GM18867 (cell line): Measurements from ENCODE around the gene HS6ST3.

ENCODE experiments used
- ATAC-seq: cut with Tn5 transposase; IDR thresholded peaks from one replicate; pipeline ENCODE4 v1.9.1; 2021; ENCODE audit warnings: mild to moderate bottlenecking, moderate library complexity; ENCODE audit not compliant: unreplicated experiment

HS6ST3 gene

DNA sequence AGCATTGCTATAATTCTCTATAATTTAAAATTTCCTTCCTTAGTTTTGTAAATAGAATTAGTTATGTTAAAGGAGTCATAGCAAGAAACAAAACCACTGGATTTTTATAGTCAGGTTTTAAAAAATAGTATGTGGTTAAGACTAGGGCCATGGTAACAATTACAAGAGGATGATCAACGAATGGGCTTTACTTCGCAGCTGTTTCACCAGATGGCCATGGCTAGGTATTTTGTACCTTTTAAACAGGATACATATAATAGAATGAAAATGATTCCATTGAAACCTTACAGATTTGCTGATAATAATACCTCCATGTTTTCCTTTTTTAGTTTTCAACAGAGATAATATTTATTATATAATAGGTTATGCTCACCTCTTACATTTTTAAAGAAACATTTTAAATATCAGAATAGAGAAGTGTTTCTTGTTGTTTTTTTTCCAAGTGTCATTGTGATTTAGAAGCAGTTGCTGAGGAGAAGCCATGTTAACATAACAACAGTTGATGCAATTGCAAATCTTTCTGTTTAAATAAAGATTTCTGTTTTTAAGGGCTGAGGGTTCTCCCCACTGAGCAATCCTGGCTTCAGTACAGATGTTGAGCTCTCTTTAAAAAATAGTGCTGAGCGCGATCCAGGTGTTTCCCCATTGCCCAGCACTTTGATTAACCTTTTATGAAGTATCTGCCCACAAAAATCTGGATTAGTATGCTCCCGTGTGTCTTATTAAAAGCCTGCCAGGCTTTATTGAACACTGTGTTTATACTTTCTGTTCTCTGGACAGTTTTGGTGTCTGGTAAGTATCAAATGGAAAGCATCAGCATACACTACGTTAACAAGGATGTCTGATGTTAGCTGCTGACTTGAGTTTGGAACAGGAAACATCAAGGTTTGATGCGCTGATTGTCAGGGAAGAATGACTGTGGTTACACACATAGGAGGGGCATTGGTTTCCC is 205.3 kb downstream of the HS6ST3 start:
- no peak for ATAC-seq

DNA sequence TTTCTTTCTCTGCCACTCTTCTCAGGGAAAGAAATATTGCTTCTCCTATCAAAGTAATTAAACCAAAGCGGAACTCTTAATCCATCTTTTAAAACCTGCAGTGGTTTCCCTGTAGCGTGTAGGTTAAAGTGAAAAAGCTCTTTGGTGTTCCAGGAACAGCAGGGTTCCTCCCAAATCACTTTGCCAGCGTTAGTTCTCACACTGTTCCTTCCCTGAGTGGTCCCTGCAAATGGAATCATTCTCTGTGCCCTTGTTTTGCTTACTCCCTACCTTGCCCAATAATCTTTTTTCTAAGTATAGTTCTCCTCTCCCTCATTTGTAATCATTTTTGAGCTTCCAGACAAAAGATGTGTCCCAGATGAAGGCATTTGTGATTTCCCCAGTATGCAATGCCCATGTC is 207.5 kb downstream of the HS6ST3 start:
- no peak for ATAC-seq

DNA sequence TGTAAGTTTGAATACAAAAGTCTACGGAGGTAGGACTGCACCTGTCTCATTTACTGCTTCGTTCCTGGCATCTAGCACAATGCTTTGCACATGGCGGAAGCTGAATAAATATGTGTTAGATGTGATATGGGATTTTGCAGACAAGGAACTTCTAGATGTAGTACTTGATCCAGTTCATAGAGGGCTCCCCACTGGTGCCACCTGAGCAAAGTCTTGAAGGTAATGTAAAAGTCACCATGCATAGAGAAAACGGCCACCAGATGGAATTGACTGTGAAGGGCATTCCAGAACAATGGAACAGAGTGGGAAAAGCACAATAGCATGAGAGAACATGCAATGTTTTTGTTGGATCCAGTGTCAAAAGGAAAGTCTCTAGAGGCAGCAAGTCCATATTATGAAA is 209.3 kb downstream of the HS6ST3 start:
- no peak for ATAC-seq

DNA sequence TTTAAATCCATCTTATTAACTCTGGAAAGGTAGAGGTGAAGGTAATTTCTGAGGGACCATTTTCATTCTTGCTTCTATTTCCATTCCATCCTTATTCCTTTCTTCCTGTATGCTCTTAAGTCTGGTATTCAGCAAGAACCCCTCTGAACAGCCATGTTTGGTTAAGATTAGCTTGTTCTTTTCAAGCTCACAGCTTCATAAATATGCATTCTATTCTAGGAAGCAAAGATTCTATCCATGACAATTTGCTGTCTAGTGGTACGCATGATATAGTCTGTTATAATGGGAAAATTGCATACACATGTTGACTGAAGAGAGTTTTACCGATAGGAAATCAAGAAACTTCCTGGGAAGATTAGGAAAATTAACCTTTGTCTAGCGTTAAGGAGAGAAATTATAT is 218.7 kb downstream of the HS6ST3 start:
- no peak for ATAC-seq

DNA sequence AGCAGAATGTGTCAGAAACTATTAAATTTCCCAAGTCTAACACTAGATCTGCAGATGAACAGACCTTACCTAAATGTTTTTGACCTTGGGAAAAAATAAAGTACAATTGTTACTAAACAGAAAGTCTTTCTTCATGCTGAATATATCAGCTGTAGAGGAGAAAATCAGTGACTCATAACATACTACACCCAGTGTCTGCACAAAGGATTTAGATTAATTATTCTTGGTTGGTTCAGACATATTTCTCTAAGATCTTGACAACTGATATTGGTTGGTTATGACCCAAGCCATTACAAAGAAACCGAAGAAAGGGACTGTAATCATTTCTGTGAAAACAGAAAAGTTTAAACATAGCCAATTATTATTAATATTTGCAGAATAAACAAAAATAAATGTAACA is 225.1 kb downstream of the HS6ST3 start:
- ATAC-seq: no peak

DNA sequence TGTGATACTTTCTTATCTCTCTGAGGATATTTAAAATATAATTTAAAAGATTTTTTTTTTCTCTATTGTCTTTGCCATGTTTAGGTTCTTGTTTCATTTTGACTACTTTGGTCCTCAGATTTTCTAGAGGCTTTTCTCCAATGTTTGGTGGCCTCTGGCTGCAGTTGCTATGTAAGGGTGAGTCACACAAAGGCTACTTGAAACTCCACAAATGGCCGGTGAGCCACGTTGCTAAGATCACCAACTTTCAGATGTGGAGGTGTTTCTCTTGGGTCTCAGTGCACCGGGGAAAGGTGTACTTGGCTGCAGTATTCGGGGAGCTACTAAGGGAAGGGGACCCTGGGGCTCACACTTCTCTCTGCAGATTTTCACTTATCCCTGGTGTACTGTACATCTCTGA is 248.1 kb downstream of the HS6ST3 start:
- ATAC-seq: peak; percentile 73

DNA sequence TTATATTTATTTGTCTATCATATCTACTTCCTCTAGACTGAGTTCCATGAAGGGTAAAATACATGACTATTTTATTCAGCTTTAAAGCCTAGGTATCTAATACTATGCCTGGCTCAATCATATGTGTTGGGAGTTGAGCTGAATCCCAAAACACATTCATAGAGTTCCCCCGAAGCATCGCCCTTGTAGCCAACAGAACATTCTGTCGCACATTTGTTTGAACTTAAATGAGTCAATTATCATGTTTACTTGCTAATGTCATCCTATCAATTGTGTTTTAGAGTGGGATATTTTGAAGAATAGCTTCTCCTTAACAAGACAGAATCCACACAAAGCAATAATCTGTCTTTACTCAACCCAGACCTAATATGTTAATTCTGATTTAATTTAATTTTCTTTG is 252.4 kb downstream of the HS6ST3 start:
- ATAC-seq: no peak

DNA sequence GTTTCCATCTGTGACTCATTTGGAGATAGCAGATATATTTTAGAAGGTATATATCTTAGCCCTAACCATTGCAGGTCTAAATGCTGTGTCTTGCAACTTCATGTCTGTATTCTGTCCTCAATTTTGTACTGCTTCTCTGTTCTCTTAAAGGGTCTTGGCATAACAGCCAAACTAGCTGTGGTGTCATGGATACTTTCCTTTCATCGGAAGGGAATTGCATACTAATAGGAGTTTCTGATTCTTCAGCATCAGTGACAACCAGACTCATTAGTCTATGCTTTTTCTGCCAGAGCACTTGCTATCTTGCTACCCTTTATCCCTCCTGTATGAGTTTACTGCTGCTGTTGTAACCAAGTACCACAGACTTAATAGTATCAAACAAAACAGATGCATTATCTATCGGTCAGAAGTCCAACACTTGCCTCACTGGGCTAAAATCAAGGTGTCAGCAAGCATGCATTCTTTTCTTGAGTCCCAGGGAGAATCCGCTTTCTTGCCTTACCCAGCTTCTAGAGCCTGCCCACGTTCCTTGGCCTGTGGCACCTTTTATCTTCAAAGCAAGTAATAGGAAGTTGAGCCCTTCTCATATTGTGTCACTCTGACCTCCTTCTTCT is 253.1 kb downstream of the HS6ST3 start:
- ATAC-seq: no peak

DNA sequence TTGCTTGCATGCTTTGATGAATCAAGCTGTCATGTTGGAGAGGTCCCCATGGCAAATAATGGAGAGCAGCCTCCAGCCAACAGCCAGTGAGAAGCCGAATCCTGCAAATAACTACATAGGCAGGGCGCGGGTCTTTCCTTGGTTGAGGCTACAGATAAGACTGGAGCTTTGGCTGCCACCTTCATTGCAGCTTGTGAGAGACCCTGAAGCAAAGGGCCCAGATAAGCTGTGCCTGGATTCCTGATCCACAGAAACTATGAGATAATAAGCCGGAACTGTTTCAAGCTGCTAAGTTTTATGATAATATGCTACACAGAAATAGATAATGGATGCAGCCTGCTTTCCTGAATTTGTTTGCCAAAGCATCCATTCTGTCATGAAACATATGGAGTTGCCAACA is 257.0 kb downstream of the HS6ST3 start:
- ATAC-seq: no peak

DNA sequence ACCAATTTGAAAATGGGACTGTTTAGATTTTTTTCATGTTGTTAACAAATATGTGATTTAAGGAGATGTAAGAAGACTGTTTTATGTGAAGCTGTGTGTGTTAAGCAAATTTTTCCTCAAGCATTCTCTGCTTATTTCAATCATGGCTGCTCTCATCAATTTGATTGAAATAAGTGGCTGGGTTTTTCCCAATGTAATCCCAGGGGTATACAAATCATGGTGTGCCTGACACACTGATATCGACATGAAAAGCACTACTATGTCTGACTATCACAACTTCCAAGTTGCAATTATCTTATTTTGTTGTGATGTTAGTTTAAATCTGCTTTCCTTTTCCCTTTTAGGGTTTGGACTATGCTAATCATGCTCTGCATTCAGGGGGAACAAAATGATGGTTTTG is 283.7 kb downstream of the HS6ST3 start:
- ATAC-seq: no peak

DNA sequence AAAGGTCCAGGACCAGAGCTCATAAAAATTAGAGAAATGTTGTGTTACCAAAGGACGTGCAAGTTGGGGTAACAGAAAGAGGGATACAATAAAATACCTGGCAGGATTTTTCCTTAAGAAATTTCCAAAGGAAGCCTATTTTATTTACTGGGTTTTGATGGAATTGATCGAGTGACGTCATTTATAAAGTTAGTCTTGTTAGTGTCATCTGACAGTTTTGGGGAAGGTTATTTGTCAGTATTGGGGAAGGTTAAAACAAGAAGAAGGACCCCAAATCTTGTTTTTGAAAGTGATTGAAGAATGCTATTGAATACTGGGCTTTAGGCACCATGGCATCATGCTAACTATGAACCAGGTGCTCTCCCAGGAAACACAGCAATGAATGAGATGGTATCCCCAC is 287.9 kb downstream of the HS6ST3 start:
- no peak for ATAC-seq

DNA sequence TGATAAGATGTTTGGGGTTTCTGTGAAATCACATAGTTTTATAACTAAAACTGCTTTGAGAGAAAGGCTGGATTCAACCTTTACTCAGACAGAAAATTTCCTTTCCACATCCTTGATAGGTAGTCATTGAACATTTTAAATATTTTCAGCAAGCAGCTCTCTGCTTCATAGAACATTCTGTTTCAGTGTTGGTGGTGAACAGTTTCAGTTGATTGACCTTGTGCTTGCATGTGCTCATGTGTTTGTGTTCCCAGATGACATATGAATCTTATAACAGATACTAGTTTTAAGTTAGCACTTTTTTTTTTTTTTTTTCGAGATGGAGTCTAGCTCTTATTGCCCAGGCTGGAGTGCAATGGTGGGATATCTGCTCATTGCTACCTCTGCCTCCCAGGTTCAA is 290.1 kb downstream of the HS6ST3 start:
- ATAC-seq: peak; percentile 61

DNA sequence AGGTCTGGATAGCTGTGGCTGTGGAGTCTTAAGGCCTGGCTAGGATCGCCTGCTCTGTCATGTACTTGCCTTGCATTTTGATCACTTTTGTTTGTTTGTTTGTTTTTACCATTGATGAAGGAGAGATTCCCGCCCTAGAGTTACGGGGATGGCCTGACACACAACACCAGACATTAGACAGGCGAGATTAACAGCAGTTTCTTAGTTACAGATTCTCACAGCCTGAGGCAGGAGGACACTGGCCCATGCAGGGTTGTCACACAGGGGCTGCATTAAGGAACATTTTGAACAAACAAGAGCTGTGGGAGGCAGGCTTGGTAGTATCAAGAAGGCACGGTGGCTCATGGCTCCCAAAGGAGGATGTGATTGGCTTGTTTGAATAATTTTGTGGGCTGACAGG is 291.8 kb downstream of the HS6ST3 start:
- ATAC-seq: no peak

DNA sequence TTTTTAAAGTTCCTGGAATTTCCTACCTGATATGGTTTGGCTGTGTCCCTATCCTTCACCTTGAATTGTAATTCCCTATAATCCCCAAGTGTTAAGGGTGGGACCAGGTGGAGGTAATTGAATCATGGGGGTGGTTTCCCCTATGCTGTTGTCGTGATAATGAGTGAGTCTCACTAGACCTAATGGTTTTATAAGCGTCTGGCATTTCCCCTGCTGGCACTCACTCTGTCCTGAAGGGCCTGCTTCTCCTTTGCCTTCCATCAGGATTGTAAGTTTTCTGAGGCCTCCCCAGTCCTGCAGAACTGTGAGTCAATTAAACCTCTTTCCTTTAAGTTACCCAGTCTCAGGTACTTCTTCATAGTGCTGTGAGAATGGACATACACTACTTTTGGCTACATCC is 298.7 kb downstream of the HS6ST3 start:
- no peak for ATAC-seq

DNA sequence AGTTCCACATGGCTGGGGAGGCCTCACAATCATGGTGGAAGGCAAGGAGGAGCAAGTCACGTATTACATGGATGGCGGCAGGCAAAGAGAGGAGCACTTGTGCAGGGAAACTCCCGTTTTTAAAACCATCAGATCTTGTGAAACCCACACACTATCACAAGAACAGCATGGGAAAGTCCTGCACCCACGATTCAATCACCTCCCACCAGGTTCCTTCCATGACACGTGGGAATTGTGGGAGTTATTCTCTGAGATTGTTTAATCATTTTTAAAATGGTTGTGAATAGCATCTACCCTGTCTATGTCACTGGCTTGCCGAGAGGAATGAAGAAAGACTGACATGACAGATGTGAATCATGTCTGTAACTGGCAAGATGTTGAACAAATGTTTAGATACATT is 301.7 kb downstream of the HS6ST3 start:
- ATAC-seq: no peak

DNA sequence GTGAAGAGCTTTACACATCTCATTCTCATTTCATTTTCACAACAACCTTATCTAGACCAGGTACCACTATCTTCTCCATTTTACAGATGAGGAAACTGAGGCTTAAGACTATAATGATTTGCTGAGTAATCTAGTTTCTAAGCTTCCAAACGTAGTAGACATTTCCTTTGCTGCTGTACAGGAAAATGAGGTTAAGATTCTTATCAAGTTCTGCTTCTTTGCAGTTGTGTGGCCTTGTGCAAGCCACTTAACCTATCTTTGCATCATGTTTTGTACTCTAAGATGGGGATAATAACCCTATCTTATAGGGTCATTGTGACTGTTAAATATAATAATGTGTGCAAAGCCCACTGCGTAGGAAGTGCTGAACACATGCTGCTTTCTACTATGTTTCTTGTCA is 307.9 kb downstream of the HS6ST3 start:
- ATAC-seq: no peak

DNA sequence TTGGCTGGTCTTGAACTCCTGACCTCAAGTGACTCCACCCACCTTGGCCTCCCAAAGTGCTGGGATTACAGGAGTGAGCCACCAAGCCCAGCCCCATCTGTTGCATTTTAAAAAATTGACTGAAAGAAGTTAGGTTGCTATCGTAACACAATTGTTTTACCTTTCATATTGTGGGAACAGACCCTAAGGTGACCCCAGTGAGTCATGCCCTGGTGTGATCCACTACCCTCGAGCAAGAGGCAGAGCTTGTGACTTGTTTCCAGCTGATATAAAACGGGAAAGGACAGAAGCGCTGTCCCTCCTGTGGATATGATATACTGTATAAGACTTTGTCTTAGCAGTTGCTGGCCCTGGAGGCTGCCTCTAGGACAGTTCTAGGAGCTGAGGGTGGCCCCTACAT is 308.6 kb downstream of the HS6ST3 start:
- no peak for ATAC-seq

DNA sequence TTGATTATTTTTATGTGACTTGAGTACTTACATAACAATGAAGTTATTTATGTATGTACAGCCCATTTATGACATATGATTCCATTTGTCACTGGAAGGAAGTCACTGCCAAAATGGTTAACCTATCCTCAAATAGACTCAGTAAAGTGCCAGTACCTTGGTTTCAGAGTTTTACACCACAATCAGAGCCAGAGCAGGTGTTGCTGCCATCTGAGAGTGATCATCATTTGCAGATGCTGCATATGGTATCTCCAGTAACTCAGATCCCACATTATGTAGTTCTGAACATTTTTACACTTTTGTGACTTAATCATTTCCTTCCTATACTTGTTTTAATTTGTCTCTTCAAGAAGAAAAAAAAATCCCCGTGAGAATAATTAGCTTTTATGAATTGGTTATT is 313.3 kb downstream of the HS6ST3 start:
- ATAC-seq: no peak

DNA sequence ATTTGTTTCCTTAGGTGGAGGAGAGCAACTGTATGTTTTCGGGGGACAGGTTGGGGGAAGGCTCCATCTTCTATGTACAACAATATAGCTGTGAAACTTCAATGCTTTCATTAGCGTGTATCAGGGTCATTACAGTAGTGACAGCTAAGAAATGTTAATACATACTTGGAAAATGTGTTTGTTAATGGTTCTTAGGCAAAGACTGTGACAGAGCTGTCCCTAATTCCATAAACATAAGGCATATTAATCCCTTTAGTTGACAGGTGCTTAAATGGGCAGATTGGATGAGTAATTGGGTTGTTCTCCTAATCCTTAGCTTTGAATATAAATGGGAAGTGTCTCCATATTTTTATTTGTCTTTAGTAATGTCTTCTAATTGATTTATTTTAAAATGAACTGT is 313.7 kb downstream of the HS6ST3 start:
- ATAC-seq: no peak

DNA sequence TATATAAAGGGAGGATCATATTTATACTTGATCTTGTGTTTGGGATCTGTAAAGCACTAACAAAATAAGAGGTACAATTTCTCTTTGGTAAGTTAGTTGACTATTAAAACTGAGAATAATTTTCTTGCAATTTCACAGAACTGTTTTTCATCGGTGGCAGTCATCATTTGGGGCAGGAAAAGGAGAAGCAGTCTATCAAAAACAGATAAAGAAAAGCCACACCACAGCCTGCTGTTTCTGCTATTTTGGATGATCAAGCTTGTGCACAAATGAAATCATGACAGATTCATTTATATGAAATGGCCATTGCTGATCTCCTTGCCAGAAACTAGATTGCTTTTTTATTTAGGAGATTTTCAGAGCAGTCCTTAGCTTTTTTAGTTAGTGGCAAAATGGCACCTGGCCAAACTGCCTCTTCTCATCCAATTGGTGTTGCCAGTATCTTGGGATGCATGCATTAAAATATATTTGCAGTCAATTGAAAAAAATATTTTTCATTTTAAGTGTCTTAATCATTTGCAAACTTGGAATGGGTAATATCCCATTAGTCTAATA is 326.0 kb downstream of the HS6ST3 start:
- no peak for ATAC-seq

DNA sequence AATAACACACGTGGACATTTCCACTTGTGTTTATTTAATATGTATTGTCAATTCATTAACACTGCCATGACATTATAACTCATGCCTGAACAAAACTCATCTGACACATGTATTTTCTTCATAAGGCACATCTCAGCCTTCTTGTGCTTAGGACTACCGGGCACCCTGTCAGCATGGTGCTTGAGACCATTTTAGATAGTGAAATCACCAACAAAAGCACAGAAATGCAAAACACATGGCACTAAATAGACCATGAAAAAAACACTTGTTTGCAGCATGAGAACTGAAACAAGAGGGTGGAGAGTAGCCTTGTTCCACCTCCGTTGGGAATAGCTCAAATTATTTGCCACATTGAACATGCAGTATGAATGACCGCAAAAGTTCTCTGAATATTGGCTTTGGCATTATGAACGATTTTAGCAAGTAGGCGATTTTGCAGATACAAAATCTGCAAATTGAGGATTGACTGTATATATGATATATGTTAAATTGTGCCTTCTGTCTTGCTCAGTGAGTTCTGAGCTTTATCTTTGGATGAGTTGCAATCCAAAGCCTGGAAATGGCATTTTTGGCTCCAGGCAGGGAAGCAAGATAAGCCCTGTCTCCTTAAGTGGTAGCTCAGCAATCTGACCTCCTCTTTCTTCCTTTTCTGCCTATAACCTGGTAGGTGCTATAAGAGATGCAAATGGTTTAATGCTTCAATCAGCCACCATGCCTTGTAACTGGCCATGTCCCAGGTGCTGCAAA is 328.2 kb downstream of the HS6ST3 start:
- peak; percentile 65 for ATAC-seq

DNA sequence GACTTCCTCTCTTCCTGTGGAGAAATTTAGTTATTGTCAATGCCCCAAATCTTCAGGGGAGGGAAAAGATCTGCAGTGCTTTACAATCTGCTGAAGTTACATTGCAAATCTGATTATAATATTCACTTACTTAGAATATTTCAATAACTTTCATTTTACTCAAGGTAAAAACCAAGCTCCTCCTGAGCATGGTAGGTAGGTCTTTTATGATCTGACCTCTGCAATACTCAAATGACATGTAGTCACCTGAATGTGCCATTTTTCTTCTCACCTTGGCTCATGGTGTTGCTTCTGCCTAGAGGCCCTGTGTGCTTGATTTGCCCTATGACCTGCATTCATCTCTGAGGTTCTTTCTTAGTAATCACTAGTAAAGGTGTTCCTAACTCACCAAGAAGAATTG is 331.4 kb downstream of the HS6ST3 start:
- no peak for ATAC-seq
